Measurements from ENCODE around the gene VIPR1.

The VIPR1 gene

GRCh38 chr3:42472555-42472954, 29.9 kb upstream of the VIPR1 start:
- no peak overlapping the region for H3K4me3 ChIP-seq (ENCODE audit: low read depth, low read length)
- no peak for TF ChIP-seq CTCF (IDR thresholded peaks at IDR 0.05; ENCODE audit: low read depth, low read length, missing control alignments)
- DNase-seq (ENCODE audit: low read depth), result no peak
- in situ Hi-C loops (cut with HindIII; ENCODE audit: low sequenced_read_pairs), result no loop called here

GRCh38 chr3:42473083-42473932, 29.1 kb upstream of the VIPR1 start:
- in situ Hi-C loops (cut with HindIII; ENCODE audit: low sequenced_read_pairs), result no loop called here
- no peak overlapping the region for H3K4me3 ChIP-seq (ENCODE audit: low read depth, low read length)
- DNase-seq (ENCODE audit: low read depth), result no peak
- TF ChIP-seq CTCF (IDR thresholded peaks at IDR 0.05; ENCODE audit: low read depth, low read length, missing control alignments), result no peak

GRCh38 chr3:42476225-42477125, 26.0 kb upstream of the VIPR1 start:
- in situ Hi-C loops (cut with HindIII; ENCODE audit: low sequenced_read_pairs), result no loop called here
- DNase-seq (ENCODE audit: low read depth), result no peak
- H3K4me3 ChIP-seq (ENCODE audit: low read depth, low read length), result no peak overlapping the region
- no peak for TF ChIP-seq CTCF (IDR thresholded peaks at IDR 0.05; ENCODE audit: low read depth, low read length, missing control alignments)

- no peak for TF ChIP-seq CTCF (IDR thresholded peaks at IDR 0.05; ENCODE audit: low read depth, low read length, missing control alignments)
- DNase-seq (ENCODE audit: low read depth), result no peak
- no peak overlapping the region for H3K4me3 ChIP-seq (ENCODE audit: low read depth, low read length)
- in situ Hi-C loops (cut with HindIII; ENCODE audit: low sequenced_read_pairs), result no loop called here
These were observed 24.7 kb upstream of the VIPR1 start for GRCh38 chr3:42477696-42478095.

- no peak for DNase-seq (ENCODE audit: low read depth)
- TF ChIP-seq CTCF (IDR thresholded peaks at IDR 0.05; ENCODE audit: low read depth, low read length, missing control alignments), result no peak
- H3K4me3 ChIP-seq (ENCODE audit: low read depth, low read length), result no peak overlapping the region
- in situ Hi-C loops (cut with HindIII; ENCODE audit: low sequenced_read_pairs), result no loop called here
These were observed 23.6 kb upstream of the VIPR1 start for GRCh38 chr3:42478830-42479229.

GRCh38 chr3:42486814-42487565, 15.5 kb upstream of the VIPR1 start:
- in situ Hi-C loops (cut with HindIII; ENCODE audit: low sequenced_read_pairs), result no loop called here
- H3K4me3 ChIP-seq (ENCODE audit: low read depth, low read length), result no peak overlapping the region
- DNase-seq (ENCODE audit: low read depth), result no peak
- TF ChIP-seq CTCF (IDR thresholded peaks at IDR 0.05; ENCODE audit: low read depth, low read length, missing control alignments), result no peak

All from astrocyte of the cerebellum (primary cell).